ENCODE data around the gene C6. TPM values are rescaled to one million over a fixed set of nuclear protein-coding genes. Genes with fewer than 3 reads are reported as not detected.
"Not testable (repeated sequence)": the region's sequence is repeated elsewhere in the genome, so short reads cannot be mapped to it uniquely, and the experiment has no call there.

The C6 gene
- 1 to 10 TPM; 2.0 to 3.8 (median 2.9) TPM for polyA plus RNA-seq (ENCODE audit: insufficient read length in 3 of 3)

GRCh38 chr5:41213340-41213739 is at the start of gene C6:
Gene C6, minus strand, starts transcription at chr5:41213532. Its CDS starts 10,302 bp downstream, at chr5:41203230.
- no peak for DNase-seq (ENCODE audit: low read depth in 3 of 3, low spot score in 2 of 3)

DNA sequence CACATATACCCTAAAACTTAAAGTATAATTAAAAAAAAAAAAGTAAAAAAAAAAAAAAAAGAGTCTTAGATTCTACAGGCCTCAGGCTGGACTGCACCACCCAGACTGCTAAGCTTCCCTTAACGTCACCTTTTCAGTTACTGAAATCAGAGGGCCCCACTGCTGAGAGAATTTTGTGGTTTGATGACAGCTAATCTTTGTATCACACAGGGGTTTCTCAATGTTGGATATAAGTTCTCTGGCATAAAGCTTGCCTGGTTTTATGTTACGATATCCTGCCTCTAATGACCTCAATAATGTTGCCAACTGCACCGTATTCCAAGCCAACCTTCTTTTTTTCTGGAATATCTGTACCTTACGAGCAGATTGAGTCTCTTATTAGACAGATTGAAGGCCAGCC is 43.1 kb upstream of the C6 start:
- DNase-seq (ENCODE audit: low read depth in 3 of 3, low spot score in 2 of 3) = no peak

GRCh38 chr5:41253109-41253508 is 39.8 kb upstream of the C6 start:
- no peak for DNase-seq (ENCODE audit: low read depth in 3 of 3, low spot score in 2 of 3)

GRCh38 chr5:41252036-41252435 is 38.7 kb upstream of the C6 start:
- no peak for DNase-seq (ENCODE audit: low read depth in 3 of 3, low spot score in 2 of 3)

GRCh38 chr5:41250351-41250987 is 37.1 kb upstream of the C6 start:
- no peak for DNase-seq (ENCODE audit: low read depth in 3 of 3, low spot score in 2 of 3)

DNA sequence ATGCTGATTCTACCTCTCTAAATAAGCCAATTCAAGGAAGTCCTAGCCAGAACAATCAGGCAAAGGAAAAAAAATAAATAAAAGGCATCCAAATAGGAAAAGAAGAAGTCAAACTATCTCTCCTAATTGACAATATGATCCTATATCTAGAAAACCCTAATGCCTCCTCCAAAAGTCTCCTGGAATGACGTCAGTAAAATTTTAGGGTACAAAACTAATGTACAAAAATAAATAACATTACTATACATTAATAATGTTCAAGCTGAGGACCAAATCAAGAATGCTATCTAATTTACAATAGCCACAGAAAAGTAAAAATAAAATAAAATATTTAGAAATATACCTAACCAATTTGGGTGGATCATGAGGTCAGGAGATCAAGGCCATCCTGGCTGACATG is 33.8 kb upstream of the C6 start:
- DNase-seq (ENCODE audit: low read depth in 3 of 3, low spot score in 2 of 3) = no peak

DNA sequence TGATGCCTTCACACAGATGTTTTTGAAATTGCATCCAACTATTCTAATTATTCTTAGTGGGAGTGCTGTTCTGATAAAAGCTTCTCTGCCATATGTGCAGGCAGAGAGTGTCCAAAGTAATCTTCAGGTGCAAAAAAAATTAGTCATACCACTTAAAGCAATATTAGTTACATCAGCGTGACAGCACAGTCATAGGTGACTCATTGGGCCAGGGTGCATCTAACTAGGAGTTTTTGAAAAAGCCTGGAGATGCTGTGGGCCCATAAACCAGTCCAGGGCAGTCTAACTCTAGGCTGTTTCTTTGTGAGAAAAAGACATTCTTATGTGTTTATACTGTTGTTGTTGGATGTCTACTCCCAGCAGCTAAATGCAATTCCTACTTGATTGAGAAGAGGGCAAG is 33.0 kb upstream of the C6 start:
- no peak for DNase-seq (ENCODE audit: low read depth in 3 of 3, low spot score in 2 of 3)

- no peak for DNase-seq (ENCODE audit: low read depth in 3 of 3, low spot score in 2 of 3)
Measured at GRCh38 chr5:41243558-41243957, 30.2 kb upstream of the C6 start.

DNA sequence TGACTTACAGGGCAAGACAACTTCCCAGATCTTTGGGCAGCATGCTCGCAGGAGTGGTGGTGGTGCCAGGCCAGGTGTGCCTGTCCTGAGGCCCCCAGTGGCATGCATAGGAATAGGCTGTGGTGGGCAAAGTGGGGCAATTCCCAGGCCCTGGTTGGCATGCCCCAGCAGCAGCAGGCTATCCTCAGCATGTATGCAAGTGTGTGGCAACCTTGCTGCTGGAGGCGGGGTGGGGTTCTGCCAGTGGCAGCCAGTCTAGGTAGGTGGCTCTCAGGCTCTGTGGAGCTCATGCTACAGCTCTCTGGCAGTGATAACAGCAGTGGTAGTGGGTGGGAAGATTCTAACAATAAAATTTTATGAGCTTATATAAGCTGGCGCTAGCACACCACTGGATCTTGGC is 27.7 kb upstream of the C6 start:
- no peak for DNase-seq (ENCODE audit: low read depth in 3 of 3, low spot score in 2 of 3)

DNA sequence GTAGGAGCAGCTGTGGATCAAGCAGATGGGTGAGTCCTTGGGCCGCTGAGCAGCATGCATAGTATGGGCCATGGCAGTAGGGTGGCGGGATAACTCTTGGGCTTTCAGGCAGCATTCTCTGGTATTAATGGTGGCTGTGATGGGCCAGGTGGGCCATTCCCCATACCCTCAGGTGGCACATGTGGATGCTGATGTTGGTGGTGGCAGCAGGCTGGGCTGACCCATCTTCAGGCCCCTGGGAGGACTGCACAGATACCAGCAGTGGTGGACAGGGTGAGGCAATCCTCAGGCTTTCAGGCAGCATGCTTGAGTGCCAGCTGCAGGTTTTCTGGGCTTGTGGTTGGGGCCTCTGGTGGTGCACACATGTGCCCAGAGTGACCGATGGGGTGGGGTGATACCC is 27.1 kb upstream of the C6 start:
- DNase-seq (ENCODE audit: low read depth in 3 of 3, low spot score in 2 of 3) = no peak

DNA sequence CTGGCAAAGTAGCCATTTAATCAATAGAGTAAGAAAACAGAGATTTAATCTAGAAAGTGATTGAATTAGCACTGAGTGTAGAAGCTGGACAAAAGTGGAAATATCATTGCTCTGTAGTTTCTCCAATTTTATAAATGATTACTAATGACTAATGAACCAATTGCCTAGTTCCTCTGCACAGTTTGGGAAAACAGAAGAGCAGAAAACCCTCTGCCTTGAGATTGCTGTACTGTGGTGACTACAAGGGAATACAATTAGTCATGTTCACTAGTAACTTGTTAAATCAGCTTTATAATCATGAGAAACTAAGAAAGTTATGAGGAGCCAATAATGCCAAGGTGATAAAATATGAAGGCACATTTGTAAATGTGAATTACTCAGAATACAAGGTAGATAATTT is 21.1 kb upstream of the C6 start:
- no peak for DNase-seq (ENCODE audit: low read depth in 3 of 3, low spot score in 2 of 3)

GRCh38 chr5:41232797-41233196 is 19.5 kb upstream of the C6 start:
- DNase-seq (ENCODE audit: low read depth in 3 of 3, low spot score in 2 of 3) = no peak

GRCh38 chr5:41230276-41230675 is 16.9 kb upstream of the C6 start:
- DNase-seq (ENCODE audit: low read depth in 3 of 3, low spot score in 2 of 3) = not testable (repeated sequence)

DNA sequence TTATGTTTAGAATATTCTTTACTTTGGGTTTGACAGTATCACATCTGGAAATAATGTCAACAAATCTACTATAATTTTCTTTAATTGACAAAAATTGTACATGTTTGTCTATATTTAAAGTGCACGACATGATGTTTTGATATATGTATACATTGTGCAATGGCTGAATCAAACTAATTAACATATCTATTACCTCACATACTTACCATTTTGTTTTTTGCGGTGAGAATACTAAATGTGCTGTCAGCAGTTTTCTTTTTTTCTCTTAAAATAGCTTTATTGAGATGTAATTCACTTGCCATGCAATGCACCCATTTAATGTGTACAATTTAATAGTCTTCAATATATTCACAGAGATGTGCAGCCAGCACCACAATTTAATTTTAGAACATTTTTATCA is 10.6 kb upstream of the C6 start:
- no peak for DNase-seq (ENCODE audit: low read depth in 3 of 3, low spot score in 2 of 3)

DNA sequence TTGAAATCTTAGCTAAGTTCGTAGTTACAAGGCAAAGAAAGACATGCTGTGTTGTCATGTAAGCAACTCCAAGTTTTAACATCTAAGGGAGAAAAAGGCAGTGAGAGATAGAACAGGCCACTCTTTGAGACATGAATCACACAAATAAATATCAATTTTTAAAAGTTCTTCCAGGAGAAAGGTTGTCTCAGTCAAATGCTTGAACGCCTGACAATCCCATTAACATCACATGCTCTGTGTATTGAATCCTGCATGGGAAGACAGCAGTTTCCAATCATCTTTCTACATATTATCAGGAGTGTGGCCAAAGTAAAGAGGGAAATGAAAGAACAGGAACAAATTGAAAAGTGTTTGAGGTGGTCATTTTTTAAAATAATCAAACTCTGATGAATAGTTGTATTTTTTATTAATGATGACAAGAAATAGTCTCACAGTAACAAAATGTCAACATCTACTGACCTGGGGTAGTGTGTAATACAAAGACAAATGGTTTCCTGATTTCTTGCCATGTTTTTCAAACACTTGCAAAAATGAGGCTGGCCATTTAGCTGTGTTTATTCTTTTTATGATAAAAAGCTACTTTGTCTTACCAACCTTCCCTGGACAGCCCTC is 6.4 kb upstream of the C6 start:
- DNase-seq (ENCODE audit: low read depth in 3 of 3, low spot score in 2 of 3) = no peak

- DNase-seq (ENCODE audit: low read depth in 3 of 3, low spot score in 2 of 3) = no peak
Measured at GRCh38 chr5:41218929-41219657, 5.8 kb upstream of the C6 start.

DNA sequence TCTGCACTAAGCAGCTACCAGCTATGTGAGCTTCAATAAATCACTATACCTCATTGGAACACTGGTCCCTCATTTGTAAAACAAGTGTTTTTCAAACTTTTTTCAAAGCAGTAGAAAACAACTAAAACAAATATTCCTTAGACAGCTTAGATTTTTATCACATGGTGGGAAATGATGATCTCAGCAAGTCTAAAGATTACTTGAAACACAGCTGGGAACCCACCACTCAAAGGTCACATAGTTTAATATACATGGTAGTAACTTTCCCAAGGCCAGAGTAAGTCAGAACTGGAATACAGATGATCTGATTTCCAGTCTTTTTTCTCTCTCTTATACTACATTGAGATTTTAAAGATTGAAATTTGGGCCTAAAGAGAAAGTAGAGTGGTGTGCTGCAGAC is 850 bp upstream of the C6 start:
- no peak for DNase-seq (ENCODE audit: low read depth in 3 of 3, low spot score in 2 of 3)

- DNase-seq (ENCODE audit: low read depth in 3 of 3, low spot score in 2 of 3) = no peak
Measured at GRCh38 chr5:41212935-41213334, 397 bp downstream of the C6 start.

DNA sequence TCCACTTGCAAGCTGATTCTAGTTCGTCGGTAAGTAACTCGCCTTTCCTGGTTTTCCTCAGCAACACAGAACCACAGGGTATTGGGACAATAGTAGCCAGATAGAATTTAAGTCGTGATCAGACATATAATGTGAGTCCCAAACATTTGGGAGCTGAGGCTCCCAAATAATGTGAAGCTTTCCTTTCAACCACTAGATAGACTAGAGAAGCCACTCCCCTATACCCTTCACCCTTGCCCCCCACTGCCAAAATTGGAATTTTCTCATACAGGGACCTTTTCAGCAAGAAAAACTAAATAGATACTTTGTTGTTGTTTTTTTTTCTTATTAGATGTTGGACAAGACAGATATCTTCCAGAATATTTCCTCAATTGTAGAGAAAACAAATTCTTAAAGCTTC is 1.9 kb downstream of the C6 start:
- DNase-seq (ENCODE audit: low read depth in 3 of 3, low spot score in 2 of 3) = no peak

GRCh38 chr5:41205475-41205874 is 7.9 kb downstream of the C6 start:
- DNase-seq (ENCODE audit: low read depth in 3 of 3, low spot score in 2 of 3) = not testable (repeated sequence)

GRCh38 chr5:41203033-41203432 is 10.3 kb downstream of the C6 start:
- DNase-seq (ENCODE audit: low read depth in 3 of 3, low spot score in 2 of 3) = no peak
